CD1c-positive myeloid dendritic cell (primary cell): ENCODE data around the gene DNAL1.
A peak's percentile ranks its signal among the peaks of the same experiment; 100 is the strongest.
"Not testable (repeated sequence)": the region's sequence is repeated elsewhere in the genome, so short reads cannot be mapped to it uniquely, and the experiment has no call there.

Experiments
- DNase-seq: peaks from one replicate; pipeline ENCODE4 v3.0.0-alpha.2; 2016; ENCODE audit errors: extremely low spot score

DNAL1 gene

DNA sequence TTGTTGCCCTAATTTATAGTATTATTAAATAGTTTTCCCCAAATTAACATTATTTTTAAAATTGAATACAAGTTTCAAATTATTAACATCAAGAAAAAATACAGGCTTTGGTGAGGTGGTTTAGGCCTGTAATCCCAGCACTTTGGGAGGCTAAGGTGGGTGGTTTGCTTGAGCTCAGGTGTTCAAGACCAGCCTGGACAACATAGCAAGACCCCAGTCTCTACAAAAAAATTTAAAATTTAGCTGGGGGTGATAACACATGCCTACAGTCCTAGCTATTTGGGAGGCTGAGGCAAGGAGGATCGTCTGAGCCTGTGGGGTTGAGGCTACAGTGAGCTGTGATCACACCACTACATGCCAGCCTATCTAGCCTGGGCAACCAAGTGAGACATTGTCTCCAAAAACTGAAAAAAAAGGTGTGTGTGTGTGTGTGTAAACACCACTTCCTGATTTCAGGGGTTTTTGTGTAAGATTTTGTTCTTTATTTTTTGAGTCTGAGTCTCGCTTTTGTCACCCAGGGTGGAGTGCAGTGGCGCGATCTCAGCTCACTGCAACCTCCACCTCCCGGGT is 3.9 kb upstream of the DNAL1 start:
- no peak for DNase-seq

DNA sequence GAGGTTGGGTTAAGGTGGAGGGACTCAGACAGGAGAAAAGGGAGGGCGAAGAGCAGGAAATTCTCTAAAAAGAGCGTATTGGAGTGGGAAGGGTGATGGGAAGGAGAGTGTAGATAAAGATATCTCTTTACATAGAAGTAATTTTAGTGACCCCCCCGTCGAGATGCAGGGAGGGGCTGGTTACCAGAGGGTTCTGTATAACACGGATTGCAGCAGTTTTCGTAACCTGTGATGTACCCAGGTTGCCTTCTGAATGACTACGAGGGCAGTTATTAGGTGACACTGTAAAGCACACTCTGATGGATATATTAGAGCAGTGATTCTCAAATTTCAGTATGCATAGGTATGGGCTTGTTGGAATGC is 443 bp downstream of the DNAL1 start:
- DNase-seq = no peak

DNA sequence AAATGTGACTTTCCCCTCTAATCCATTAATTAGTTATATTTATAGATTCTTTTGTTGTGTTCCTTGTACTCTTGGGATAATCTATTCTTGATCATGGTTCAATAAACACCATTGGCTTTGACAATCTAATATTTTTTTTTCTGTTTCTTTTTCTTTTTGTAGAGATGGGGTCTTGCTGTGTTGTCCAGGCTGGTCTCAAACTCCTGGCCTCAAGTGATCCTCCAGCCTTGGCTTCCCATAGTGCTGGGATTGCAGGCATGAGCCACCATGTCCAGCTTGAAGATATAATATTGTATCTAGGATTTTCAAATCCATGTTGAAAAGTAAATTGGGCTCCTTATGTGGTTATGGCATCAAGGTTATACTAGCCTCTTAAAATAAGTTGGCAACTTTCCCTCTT is 6.2 kb downstream of the DNAL1 start:
- no peak for DNase-seq

DNA sequence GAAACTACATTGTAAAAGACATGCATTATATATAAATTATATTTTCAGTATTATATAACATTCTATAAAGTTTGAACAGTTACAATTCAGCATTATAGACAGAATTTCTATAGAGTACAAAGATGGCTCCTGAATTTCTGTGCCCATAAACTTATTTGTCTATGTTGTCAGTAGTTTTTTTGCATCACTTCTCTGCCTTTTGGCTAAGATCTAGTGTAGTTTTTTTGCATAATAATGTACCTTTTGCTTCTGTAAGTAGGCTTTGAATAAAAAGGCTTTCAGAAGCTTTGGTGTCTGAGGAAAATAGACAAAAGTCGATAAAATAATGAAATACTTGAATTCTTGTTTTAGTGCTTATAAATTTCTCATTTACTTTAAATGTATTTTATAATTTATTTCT is 11.1 kb downstream of the DNAL1 start:
- no peak for DNase-seq

DNA sequence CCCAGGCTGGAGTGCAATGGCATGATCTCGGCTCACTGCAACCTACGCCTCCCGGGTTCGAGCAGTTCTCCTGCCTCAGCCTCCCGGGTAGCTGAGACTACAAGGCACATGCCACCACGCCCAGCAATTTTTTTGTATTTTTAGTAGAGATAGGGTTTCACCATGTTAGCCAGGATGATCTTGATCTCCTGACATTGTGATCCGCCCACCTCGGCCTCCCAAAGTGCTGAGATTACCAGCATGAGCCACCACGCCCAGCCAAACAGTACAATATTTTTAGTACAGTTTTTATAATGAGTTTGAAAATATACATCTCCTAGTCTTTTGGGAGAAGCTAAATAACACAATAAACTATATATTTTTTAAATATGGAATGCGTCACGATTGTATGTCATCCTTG is 14.4 kb downstream of the DNAL1 start:
- DNase-seq = not testable (repeated sequence)

DNA sequence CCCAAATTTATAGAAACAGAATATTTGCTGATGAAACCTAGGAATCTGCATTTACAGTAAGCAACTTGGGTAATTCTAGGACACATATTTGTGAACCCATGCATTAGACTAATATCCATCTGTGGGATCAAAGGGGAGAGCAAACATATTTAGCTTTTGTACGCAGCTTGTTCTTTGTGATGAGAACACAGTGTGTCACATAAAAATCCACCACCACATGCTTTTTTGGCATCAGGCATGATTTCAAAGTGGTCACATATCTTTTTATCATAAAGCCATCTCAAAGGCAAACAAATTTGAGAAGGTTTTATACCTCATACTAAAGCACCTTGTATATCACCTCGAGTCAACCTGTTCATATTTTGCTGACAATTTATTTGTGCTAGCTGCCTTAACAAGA is 15.7 kb downstream of the DNAL1 start:
- DNase-seq = no peak

DNA sequence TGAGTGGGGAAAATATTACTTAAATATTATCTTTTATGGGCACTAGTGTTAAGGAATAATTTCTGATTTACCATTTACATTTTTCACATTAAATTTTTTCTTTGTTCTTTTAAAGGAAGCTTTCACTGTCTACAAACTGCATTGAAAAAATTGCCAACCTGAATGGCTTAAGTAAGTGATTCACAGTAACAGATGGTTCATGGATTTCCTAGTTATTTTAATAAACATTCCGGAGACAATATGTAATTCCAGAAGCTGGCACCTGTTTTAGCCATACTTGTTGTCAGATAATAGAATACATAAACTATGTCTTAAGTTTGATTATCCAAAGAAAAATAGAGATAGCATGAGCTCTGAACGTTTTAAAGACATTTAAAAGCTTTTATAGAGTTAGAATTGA is 17.1 kb downstream of the DNAL1 start:
- no peak for DNase-seq

DNA sequence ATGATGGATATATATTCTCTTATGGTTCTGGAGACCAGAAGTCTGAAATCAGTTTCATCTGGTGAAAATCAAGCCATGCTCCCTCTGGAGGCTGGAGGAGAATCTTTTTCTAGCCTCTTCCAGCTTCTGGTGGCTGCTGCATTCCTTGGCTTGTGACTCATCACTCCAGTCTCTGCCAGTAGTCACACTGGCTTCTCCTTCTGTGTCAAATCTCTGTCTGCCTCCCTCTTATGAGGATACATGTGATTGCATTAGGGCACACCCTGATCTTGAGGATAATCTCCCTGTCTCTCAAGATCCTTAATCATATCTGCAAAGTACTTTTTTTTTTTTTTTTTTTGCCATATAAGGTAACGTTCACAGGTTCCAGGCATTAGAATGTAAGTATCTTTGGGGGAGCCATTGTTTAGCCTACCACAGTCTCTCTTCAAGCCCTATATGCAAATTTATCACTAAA is 17.7 kb downstream of the DNAL1 start:
- DNase-seq = peak; percentile 16

DNA sequence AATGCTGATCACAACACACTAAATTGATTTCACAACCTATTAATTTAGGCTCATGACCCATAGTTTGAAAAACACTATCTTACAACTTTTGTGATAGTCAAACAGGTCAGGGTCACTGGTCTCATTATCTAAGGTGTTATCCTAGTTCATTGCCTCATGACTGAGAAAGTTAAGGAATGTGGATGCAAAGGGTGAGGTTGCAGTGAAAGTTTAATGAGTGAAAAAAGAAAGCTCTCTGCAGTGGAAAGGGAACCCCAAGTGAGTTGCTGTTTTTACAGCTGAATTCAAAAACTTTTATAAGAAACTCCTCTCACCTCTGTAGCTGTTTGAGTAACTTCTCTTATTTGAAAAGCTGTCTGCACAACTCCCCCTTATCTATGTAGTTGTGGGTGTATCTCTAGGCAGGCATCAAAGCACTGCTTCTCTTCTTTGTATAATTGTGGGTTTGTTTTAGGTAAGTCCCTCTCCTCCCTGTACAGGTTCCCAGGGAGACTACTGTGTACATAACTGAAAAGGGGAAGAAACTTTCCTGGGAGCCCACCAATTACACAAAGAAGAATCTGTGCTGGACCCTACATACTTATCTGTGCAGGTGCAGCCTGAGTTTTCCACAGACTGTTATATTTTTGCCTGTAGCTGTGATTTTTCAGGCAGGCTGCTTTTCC is 18.9 kb downstream of the DNAL1 start:
- no peak for DNase-seq

DNA sequence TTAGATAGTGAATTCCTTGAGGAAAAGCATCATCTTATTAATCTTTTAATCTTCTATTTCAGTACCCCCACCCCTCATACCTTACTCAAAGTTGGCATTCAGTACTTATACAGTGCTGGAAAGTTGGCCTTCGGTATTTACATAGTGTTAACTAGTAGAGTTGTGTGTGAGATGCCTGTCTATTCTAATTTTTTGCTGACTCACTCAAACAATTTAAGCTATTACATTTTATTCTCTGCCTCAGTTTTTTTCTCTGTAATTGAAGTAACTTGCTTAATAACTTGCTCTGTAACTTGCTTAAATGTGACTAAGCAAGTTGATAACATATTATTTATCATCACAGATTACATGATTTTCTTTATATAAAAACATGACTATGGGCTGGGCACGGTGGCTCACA is 20.3 kb downstream of the DNAL1 start:
- no peak for DNase-seq

DNA sequence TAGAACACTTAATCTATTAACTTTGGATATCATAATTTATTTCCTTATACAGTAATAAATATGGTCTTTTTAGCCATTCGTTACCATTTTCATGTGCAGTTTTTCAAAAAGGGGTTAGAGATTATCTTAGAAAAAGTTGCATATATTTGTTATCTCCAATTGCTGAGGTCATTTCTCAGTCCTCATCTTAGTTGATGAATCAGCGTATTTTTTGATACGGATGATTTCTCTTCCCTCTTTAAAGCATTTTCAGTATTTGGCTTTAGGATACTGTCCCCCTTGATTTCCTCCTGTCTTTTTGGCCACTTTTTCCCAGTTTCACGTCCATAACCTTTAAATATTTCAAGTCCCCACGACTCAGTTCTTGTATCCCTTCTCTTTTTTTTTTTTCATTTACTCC is 21.8 kb downstream of the DNAL1 start:
- no peak for DNase-seq

DNA sequence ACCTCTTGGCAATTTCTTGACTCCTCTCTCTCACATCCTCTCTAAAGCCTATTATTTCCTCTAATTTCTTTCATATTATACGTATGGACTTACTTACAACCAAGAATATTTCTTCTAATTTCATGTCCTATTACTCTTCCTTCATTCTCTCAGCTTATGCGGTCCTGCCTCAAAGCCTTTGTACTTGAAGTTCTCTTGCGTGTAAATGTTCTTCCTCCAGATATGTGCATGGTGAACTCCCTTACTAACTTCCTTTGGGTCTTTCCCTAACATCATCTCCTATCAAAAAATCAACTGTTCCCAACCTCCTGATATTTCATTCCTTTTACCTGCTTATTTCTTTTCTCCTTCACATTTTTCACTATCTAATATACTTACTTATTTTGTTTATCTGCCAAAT is 23.1 kb downstream of the DNAL1 start:
- DNase-seq = no peak

DNA sequence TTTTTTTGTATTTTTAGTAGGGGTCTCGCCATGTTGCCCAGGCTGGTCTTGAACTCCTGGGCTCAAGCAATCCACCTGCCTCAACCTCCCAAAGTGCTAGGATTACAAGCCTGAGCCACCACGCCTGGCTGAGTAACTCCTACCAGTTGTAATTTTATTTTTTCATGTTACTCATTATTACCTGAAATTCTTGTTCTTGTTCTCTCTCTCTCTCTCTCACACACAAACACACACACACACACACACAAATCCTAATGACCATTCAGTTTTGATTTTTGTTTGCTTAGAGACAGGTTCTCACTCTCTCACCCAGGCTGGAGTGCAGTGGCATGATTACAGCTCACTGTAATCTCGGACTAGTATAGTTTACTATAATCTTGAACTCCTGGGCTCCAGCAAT is 30.2 kb downstream of the DNAL1 start:
- no peak for DNase-seq

DNA sequence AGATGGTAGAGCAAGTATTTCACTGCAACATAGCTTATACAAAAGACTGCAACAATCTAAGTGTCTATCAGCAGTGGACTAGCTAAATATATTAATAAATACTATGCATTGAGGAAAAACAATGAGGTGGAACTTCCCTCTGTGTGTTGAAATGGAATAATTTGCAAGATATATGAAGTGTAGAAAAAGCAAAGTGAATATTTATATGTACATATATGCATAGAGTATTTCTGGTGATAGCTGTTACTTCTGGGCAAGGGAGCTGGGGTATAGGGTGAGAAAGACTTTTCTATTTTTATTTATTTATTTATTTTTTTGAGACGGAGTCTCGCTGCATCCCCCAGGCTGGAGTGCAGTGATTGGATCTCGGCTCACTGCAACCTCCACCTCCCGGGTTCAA is 33.9 kb downstream of the DNAL1 start:
- no peak for DNase-seq

DNA sequence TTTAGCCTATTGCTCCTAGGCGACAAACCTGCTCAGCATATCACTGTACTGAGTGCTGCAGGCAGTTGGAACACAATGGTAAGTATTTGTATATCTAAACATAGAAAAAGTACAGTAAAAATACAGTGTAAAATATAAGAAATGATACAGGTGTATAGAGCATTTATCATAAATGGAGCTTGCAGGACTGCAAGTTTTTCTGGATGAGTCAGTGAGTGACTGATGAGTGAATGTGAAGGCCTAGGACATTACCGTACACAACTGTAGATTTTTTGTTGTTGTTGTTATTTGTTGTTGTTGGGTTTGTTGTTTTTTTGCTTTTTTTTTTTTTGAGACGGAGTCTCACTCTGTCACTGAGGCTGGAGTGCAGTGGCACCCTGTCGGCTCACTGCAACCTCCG is 36.0 kb downstream of the DNAL1 start:
- DNase-seq = no peak

DNA sequence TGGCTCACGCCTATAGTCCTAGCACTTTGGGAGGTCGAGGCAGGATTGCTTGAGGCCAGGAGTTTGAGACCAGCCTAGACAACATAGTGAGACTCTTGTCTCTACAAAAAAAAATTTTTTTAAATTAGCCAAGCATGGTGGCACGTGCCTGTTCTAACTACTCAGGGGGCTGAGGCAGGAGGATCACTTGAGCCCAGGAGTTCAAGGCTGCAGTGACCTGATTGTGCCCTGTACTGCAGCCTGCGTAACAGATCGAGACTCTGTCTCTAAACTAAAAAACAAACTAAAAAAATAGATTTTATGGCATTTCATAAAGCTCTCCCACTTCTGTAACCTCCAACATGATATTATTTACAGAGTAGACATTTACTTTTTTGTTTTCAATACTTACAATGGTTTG is 39.8 kb downstream of the DNAL1 start:
- DNase-seq = no peak

DNA sequence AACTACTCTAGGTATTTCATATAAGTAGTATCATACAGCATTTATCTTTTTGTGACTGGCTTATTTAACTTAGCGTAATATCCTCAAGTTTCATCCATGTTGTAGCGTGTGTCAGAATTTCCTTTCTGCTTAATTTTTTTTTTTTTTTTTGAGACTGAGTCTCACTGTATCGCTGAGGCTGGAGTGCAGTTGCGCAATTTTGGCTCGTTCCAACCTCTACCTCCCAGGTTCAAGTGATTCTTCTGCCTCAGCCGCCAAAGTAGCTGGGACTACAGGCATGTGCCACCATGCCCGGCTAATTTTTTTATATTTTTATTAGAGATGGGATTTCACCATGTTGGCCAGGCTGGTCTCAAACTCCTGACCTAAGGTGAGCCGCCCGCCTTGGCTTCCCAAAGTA is 40.5 kb downstream of the DNAL1 start:
- no peak for DNase-seq

DNA sequence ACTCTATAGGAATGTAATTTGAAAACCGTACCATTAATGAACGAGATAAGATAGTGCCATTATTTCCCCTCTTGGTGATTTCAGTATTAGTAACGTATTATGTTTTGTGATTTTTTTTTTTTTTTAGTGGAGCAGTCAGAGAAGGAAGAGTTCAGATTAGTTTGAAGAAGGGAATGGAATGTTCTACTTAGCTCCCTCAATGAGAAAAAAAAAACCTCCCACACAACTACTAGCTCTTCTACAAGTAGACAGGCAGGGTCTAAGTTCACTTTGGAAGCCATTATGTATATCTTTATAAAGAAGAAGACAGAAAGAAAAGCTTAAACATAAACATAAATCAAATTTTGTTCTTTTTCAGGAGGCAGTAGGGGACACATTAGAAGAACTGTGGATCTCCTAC is 42.1 kb downstream of the DNAL1 start:
- no peak for DNase-seq

DNA sequence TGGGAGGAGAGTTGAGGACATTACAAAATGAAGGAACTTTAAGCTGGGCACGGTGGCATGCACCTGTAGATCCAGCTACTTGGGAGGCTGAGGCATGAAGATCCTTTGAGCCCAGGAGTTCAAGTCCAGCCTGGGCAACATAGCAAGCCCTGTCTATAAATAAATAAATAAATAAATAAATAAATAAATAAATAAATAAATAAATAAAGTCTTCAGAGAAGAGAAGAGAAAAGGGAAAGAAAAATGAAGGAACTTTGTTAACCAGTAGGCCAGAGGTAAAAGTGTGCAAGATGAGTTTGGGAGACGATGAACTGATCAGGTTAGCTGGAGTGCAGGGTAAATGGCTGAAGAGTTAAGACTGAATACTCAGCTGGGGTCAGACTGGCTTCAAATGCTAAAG is 49.3 kb downstream of the DNAL1 start:
- DNase-seq = no peak

DNA sequence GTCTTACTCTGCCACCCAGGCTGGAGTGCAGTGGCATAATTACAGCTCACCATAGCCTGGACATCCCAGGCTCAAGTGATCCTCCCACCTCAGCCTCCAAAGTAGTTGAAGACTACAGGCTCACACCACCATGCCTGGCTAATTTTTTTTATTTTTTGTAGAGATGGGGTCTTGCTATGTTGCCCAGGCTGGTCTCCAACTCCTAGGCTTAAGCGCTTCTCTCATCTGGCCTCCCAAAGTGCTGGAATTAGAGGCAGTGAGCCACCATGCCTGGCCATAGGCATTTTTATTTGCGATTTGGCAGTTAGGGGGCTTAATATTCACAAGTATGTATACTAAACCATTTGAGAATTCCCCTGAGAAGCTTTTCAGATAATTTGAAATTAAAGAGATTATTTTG is 50.3 kb downstream of the DNAL1 start:
- DNase-seq = no peak

DNA sequence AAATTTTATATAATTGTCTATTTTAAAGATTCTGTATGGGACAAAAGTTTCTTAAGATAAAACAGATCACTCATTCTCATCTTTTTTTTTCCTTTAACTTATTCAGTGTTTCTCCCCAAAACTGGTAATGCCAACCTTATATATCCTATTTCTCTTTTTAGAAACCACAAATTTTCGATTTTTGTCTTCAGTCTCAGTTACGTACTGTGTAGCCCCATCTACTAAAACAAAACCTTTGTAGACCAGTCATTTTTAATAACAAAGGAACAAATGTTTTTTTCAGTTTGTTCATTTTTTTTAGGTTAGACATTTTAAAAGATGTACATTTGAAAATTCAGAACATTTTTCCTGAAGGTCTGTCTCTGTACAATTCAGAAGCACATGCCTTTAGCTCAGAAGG is 51.2 kb downstream of the DNAL1 start:
- peak; percentile 60 for DNase-seq

DNA sequence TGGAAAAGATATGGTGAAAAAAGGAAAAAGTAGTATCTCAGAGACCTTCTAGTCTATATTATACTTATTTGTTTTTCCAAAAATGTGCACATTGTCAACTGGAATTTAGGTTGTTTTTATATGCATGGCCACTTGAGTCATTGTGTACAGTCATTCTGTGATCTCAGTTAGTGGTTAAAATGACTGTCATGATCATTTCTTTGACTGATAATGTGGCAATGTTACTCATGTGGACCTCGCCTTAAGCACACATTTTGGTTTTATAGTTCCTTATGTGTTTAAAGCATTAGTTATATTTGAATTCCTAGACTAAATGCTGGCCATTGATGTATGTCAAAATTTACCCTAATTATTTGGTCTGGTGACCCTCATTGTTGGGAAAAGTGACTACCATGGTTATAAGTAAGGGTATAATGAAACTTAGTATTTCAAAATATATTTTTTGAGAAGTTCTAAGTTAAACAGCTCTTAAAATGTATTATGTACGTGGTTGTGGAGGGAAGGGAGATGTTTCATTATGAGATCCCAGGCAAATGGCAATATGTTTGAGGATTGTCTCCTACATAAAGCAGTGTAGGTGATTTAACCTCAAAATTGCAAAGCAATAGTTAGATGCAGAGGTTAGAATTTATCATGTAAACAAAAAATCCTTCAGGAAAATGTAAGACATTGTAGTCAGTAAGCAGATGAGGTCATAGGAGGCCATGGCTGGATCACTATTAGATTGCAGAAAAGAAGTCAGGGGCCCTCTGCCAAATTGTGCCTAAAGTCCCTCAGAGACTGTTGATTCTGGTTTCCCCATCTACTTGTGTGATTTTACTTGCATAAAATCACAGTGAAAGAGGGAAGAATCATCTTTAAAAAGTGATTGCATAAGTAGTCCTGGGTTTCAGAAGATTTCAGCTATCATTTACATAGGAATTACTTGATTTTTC is 51.9 kb downstream of the DNAL1 start:
- DNase-seq = peak; percentile 69

DNA sequence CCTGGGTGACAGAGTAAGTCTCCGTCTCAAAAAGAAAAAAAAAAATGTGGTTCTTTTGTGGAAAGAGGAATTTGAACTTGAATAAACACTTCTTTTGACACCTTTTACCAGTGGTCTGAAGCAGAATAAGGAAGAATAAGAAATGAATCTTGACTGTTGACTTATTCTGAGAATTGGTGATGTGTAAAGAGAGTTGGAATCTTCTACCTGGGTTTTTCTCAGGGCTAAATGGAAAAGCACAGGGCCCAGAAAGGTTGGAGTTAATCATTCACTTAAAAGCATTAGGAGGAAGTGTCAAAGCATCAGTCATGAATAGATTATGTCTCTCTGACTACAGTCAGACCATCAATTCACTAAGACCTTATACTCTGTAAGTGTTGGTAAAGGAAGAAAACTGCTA is 55.5 kb downstream of the DNAL1 start:
- peak; percentile 13 for DNase-seq
